Stimulated activated CD4-positive, alpha-beta T cell treated with anti-CD3 and anti-CD28 coated beads, TNF-alpha, amount 100 ng/mL, for 1 hour (primary cell): Measurements from ENCODE around the gene IPCEF1.

Experiments
- DNase-seq, 3 donors: peaks; one replicate each; pipeline ENCODE4 v3.0.0-alpha.2; 2020; ENCODE audit warnings: low read depth in 3 of 3, low spot score in 1 of 3

IPCEF1 gene

DNA sequence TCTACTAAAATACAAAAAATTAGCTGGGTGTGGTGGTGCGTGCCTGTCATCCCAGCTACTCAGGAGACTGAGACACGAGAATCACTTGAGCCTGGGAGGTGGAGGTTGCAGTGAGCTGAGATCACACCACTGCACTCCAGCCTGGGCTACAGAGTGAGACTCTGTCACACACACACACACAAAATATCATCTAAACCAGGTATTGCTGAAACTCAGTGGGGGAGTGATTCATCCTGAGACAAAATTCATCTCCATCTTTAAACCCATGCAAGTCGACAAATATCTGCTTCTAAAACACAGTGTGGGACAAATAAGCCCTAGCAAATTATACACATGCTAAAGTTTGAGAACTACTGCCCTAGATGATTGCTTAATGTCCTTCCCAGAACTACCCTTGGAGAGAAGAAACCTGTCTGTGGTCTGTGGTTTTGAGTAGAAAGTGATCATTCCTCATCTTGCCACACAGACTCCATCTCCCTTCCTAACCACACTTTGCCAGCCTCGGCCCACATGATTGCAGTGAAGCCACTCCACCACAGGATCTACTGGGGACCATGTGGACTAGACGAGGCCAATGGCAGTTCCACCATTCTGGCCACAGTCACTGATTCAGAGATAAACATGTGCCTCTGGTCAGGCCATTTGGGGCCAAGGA is 187.3 kb downstream of the IPCEF1 start:
- no peak for DNase-seq

DNA sequence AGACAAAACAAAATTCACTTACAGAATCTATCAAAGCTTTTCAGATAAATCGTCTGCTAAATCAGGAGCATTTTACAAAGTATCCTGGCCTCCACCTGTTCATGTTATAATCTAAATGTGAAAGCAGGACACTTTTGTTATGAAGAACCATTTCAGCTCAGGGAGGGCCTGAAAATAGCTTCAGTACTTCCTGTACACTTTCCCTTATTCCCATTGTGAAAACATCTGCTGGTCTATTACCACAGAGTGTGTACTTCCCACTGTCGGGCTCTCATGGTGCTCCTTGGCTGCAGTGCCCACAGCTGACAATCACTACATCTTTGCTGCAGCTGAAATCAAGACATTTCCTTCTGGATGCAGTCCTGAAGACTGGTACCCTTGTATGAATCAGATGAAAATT is 189.5 kb downstream of the IPCEF1 start:
- DNase-seq = no peak

DNA sequence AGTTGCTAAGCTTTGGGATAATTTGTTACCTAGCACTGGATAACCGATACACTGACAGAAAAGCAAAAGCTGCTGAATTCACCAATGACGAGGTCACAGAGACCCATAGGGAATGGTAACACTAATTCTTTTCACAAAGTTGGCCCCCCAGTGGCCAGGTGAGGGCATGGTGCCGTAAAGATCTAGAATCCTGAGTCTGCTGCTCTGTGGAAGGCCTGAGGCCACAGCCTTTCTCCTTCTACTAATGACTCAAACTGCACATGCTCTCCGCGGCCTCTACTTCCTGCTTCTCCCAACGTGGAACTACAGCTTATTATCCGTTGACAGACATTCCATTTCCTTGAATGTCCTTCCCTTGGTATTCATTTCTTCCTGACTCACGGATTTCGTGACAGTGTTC is 190.5 kb downstream of the IPCEF1 start:
- DNase-seq = no peak

DNA sequence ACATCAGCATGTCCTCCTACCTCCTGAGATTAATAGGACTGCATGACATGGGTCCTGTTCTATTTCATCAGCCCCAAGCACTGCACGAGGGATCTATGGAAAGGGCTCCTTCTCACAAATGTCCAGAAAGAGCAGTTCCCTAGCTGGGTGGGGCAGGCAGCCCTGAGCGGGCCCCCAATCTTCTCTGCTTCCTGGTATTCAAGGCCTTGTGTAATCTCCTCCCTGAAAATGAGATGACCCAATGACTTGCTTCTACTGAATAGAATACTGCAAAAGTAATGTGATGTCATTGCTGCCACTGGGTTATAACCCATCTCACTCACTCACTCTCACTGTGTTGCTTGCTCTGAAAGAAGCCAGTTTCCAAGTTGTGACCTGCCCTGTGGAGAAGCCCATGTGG is 191.1 kb downstream of the IPCEF1 start:
- DNase-seq = no peak

DNA sequence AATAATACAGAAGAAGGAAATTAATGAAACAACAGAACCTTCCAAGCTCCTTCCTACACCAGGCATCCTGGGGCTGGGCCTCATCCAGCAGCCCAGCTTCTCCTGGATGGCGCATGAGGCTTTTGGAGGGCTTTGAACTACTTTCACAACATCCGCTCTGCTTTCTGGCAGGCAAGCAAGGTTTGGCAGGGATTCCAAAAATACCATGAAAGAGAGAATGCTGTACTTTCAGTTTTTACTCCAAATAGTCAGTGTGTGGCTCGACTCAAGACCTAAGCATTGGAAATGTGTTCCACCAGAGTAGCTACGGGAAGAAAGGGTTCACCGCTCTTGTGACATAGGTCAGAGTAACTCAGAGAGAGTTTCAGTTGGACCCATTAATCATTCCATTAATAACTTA is 192.2 kb downstream of the IPCEF1 start:
- DNase-seq = no peak

DNA sequence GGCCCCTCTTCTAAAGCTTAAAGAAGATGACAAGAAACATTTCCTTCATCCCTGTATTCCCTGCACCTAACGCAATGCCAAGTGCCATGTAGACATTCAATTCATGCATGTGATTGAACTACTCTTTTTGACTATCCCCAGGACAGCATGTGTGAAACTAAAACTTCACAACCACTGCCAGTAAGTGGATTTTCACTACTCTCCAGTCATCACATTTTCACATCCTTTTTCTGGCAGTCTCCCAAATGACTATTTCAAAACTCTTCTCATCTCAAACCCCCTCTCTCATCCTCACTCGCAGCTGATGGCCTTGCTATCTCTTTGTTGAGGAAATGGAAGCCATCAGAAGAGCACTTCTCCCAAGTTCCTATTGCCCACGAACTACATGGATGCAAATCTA is 194.9 kb downstream of the IPCEF1 start:
- DNase-seq = no peak

DNA sequence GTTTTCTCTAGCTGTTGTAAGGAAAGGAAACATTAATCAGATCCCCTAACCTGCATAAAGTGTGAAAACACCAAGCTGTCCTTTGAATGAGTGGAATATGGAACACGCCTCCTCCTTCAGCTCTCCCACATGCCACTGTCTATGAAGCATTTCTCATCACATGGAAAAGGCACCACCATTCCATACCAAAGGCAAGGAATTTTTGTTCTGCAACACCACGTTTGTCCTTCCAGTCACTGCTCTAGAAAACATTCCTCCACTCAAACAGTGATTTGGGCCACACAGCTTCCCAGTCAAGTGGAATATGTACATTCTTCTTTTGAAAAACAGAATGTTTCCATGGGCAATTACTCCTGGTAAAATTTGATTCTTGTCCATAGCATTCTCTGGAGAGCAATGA is 197.5 kb downstream of the IPCEF1 start:
- no peak for DNase-seq

DNA sequence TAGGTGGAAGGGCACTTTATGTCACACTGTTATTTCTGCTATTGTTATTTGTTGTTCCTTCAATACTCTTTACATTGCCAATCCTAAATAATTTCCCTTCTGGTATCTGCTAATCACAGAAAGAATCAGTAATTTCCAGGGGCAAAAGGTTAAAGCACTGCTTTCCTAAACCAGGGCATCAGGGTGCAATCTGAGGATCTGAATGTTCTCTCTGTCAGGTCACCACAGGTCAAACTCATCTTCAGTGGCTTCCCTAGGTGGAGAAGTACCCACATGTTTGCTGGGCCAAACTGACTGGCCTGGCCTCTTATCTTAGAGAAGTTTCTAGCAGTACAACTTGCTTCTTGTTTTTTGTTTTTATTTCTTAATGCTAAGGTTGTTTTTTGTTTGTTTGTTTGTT is 198.9 kb downstream of the IPCEF1 start:
- no peak for DNase-seq

DNA sequence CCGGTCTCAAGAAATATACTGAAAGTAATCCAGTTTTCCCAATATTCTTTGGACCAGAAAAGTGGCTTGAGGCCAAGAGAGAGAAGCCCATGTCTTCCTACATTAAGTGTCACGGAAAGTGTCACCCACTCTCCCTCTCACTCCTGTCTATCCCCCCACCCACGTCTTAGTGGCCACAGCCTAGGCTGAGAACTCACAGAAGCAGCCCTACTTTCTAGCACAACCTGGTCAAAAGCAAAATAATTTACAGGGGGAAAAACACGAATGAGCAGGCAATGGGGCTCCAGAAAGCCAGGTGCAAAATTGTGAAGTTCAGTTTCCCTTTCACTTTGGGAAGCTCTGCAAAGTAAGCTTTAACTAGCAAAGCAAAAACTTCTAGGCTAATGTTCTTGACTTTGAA is 199.5 kb downstream of the IPCEF1 start:
- no peak for DNase-seq

DNA sequence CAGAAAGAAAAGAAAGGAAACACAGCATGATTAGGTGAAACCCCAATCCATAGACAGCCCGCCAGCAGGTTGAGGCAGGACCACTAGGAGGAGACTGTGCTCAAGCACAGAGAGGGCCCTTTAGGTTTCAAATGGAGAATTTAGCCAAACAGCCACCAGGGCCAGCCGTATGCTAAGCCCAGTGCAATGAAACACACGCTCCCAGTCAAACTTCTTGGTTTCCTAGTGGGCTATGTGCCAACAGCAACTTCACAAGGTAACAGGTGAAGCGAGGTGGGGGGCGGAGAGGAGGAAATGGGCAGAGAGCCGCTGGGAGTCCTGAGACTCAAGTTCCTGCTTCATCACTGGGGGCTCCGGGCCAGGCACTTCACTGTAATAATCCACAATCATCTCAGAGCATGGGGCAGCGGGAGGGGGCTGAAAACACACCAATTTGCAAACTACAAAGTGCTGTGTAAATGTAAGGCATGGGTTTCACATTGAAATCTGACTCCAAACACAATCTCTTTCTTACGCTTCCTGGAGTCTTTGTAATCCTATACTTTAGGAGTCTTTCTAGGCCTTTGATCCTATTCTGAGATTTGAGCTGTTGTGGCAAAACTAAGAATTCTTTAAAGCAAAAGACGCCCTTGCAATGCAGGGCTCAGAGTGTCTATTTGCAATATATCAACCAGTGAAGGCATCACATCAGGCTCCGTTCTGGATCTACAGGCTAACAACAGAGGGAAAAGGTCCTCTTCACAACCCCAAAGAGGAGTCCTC is 200.3 kb downstream of the IPCEF1 start:
- peak; percentile 21 to 41 (median 37) for DNase-seq

DNA sequence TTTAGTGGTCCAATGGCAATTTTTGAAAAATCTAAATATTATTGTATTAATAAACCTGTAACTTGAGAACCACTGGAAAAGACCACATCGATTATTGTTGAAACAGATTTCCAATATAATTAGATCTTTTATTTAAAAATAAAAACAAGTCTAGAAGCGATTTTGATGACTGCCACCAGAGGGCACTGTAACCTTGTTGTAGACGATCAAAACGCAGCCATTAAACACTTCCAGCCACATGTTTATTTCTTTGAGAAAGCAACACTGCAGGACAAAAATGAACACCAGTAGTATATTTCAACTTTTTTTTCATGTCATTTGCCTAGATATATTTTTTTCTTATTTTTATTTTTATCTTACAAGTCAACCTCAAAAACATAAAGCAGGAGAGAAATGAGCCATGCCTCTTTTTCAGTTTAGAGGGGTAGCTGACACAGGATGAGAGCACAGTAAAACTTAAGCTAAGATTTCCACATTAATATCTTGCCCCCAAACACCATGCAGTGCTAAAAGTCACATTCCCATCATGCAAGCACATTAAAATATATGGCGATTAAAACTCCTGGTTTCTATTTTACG is 202.1 kb downstream of the IPCEF1 start:
- DNase-seq = peak; percentile 6 to 35 (median 31)

DNA sequence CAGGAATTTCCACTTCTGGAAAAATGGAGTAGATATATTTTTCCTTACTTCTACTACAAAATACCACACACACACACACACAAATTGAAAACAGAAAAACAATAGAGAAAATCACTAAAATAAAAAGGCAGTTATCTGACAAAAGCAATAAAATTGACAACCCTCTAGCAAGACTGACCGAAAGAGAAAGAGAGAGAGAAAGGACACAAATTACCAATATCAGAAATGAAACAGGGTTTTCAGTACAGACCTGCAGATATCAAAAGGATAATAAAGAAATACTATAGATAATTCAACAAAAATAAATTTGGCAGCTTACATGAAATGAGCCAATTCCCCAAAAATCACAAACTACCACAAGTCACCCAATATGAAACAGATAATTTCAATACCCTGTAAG is 212.8 kb downstream of the IPCEF1 start:
- DNase-seq = no peak

DNA sequence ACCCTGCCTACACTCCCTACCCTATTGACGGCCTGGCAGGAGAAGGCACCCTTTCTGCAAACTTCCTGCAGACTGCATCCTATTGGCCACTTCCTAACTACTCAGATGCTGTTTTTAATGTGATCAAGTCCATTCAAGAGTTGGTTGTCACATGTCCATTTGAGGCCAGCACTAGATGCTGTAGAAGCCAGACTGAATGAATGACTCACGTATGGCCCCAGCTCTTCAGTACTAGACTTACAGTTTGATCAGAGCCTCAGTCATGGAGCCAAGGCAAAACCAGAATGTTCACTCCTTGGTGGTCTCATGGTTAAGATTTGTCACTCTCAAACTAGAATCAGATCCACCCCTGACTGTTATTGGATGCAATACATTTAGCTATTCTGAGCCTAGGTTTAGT is 215.9 kb downstream of the IPCEF1 start:
- DNase-seq = no peak

DNA sequence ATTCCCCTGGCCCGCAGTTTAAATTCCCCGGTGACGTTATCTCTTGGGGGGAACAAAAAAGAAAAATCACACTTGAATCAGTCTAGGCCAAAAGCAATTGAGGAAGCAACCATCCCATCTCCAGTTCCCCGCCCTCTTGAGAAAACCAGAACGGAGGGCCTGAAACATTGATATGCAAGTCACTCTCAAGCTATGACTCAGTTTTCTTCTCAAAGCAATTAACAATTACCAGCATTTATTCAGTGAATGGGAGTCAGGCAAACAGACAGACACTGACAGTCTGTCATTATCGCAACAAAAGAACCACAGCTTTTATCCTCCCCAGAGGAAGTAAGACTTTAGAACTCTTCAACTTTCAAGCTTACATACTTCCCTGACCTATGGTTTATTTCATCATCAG is 216.7 kb downstream of the IPCEF1 start:
- no peak for DNase-seq

DNA sequence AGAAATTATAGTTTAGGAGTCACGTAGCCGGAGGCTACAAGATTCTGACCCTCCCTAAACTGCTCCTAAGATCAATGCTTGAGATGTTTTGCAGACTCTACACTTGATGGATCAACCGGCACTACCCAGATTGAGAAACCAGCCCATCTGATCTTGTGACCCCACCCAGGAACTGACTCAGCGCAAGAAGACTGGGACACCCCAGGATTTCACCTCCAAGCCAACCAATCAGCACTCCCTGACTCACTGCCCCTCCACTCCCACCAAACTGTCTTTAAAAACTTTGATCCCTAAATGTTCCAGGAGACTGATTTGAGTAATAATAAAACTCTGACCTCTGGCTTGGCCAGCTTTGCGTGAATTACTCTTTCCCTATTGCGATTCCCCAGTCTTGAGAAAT is 217.8 kb downstream of the IPCEF1 start:
- no peak for DNase-seq

DNA sequence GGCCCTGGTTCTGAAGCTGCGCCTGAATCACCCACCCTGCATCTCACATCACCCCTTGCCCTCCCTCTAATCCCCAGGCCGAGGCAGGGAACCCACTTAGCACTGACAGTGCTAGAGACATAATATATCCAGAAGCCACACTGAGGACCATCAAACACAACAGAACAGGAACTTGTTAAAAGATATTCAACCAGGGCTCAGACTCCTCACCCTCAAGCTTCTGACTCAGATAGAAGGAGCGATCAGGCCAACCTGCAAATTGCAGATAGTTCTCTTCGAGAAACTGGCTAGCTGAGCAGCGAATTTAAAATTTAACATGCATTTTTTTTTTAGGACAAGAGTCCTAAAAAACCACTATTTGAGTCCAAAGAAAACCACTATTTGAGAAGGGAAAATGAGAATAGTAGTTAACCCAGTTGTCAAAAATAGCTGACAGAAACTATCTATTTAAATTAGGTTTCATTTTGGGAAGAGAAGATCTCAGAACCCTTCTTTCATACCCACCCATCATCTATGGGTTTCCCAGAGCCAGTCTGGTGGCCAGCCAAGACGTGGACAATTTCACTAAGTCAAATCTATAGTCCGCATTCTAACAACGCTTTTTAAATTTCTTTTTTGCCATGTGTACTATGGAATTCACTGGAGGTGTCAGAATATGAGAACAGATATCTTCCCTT is 222.0 kb downstream of the IPCEF1 start:
- no peak for DNase-seq

DNA sequence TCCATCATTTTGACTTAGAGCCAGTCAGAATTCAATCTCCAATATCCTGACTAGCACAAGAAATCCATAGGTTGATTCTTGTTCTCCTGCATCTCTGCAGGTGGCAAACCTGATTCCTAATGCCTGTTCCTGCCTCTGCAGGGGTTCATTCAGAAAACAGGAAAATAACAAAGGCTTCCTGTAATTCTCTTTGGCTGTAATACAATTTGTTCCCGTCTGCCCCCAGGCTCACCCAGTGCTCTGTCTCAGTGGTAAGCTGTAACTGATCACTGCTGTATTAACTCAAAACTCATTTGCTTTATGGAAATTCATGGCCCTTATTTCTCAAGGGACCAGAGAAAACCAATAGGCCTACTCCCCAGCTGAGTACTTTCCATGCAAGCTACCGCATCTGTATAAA is 228.9 kb downstream of the IPCEF1 start:
- DNase-seq = no peak

DNA sequence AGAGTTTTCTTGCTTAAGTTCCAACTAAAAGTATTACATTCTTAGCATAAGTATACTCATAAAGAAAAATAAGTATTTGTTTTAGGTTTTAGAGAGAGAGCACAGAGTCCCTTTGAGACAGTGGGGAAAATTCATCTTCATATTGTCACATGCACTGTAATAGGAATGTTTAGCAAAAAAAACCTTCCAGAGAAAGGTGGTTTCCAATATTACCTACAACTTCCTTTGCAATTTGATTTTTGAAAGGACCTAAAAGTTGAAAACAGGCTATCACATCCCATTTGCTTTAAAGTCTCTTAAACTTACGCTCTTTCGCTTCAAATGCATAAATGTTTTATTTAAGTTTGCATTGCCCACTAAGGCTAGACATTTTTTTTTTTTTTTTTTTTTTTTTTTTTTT is 231.2 kb downstream of the IPCEF1 start:
- DNase-seq = no peak

DNA sequence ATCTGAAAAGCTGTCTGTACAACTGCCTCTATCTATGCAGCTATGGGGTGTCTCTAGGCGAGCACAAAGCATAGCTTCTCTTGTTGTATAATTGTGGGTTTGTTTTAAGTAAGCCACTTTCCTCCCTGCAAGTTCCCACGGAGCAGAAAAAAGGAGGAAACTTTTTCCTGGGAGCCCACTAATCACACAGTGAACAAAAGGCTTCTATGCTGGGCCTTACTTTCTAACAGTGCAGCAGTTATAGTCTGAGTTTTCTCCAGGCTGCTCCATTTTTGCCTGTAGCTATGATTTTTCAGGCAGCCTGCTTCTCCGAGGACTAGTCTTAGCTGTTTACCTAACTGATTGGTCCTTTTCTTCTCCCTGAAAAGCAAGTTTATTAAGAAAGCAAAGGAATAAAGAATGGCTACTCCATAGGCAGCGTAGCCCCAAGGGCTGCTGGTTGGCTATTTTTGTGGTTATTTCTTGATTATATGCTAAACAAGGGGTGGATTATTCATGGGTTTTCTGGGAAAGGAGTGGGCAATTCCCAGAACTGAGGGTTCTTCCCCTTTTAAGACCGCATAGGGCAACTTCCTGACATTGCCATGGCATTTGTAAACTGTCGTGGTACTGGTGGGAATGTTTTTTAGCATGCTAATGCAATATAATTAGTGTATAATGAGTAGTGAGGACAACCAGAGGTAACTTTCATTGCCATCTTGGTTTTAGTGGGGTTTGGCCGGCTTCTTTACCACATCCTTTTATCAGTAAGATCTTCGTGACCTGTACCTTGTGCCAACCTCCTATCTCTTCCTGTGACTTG is 233.2 kb downstream of the IPCEF1 start:
- no peak for DNase-seq

DNA sequence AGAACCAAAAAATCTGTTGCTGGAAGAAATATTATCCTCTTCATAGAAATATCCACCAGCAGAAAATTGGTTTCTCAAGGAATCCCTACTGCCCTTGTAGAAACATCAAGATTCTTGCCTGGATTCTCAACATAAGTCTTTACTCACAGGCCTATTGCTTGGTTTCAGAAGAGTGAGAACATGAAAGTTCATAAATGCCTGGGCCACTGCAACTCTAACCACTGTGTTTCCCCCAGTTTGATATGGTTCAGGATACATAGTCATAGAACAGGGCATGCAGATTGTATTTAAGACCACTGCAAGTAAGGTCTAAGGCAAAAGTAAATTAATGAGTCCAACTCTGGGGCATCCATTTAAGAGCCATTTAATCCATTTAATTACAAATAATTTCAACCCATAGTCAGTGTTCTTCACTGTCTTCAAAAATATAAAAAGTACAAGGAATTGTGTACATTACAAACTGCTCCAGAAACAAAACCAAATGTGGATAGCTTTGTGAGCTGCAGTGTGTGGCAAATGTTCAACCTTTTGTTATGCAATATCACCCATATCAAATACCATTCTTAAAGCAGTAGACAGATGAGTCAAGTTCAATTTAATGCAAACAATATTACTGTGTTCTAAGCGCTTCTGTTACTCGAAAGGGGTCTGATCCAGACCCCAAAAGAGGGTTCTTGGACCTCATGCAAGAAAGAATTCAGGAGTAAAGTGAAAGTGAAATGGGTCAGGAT is 234.2 kb downstream of the IPCEF1 start:
- DNase-seq = no peak

DNA sequence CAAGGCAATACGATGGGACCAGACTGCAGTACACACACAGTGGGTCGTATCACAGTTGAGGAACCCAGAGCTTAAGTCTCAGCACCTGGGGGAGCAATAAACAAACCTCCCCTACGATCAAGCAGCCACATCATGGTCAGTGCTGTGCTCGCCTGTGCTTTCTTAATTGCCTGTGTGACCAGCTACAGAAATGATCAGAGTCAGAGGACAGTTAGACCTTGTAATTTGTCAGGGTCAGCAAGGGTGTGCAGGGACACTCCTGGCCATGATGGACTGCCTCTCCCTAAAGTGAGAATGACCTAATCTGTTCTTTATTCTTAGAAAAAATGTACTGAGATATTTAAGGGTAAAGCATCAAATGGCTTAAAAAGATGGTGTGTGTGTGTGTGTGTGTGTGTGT is 239.1 kb downstream of the IPCEF1 start:
- DNase-seq = no peak
